B cell (primary cell): ENCODE results near the gene IVL. TPM values are rescaled to one million over a fixed set of nuclear protein-coding genes. Genes with fewer than 3 reads are reported as not detected.

Experiments
- ATAC-seq: fragments of 200-7000 bp; cut with Tn5 transposase; one replicate; pipeline ENCODE4 v1.10.0; 2021; ENCODE audit warnings: low read depth, mild to moderate bottlenecking, moderate number of reproducible peaks, moderate library complexity
- CTCF ChIA-PET: fragments of 350-600 bp; sonication (Branson Sonifier 250); formaldehyde crosslinking; loops from one replicate; lab custom pipeline; 2021; ENCODE audit warnings: antibody characterized with exemption, inconsistent platforms; lab: Charles Lee
- POLR2A ChIA-PET: fragments of 350-600 bp; sonication (Branson Sonifier 250); formaldehyde crosslinking; loops from one replicate; lab custom pipeline; 2021; ENCODE audit warnings: antibody characterized with exemption; lab: Charles Lee
- DNase-seq: peaks from one replicate; pipeline ENCODE4 v3.0.0; 2013
- H2AFZ ChIP-seq: 2 replicates; pipeline ENCODE4 v1.6.1; 2012; ENCODE audit warnings: mild to moderate bottlenecking, low read depth, low read length; ENCODE audit not compliant: insufficient read depth, poor library complexity, severe bottlenecking
- H3K27ac ChIP-seq, 2 donors: 1 replicate in 1 of 2; 2 replicates in 1 of 2; pipeline ENCODE4 v1.5.1; 2012 to 2013; ENCODE audit warnings: low read length in 2 of 2, mild to moderate bottlenecking in 2 of 2, moderate library complexity in 1 of 2
- H3K27me3 ChIP-seq, 4 experiments: fragments of 200-600 bp in 1 of 4; sonication (generic) in 1 of 4; replicated peaks in 1 of 4; 1 replicate in 2 of 4; 2 replicates in 2 of 4; pipeline versions ENCODE4 v1.6.1 to v1.7.0; 2013 to 2016; ENCODE audit warnings: low read length in 3 of 4, mild to moderate bottlenecking in 2 of 4, mixed read lengths in 1 of 4, moderate library complexity in 1 of 4; ENCODE audit not compliant: insufficient read depth in 4 of 4, control insufficient read depth in 3 of 4; ENCODE audit errors: control extremely low read depth in 1 of 4
- H3K36me3 ChIP-seq, 2 experiments: replicated peaks in 1 of 2; 1 replicate in 1 of 2; 2 replicates in 1 of 2; pipeline versions ENCODE4 v1.6.1 to v1.7.1; 2013; ENCODE audit warnings: low read length in 1 of 2; ENCODE audit not compliant: insufficient read depth in 2 of 2, control insufficient read depth in 1 of 2; ENCODE audit errors: control extremely low read depth in 1 of 2, extremely low read depth in 1 of 2
- H3K4me1 ChIP-seq, 2 donors: fragments of 200-600 bp in 1 of 2; sonication (generic) in 1 of 2; 1 replicate in 1 of 2; 2 replicates in 1 of 2; pipeline versions ENCODE4 v1.5.1 to v1.6.1; 2013 to 2017; ENCODE audit warnings: low read length in 2 of 2; ENCODE audit not compliant: control insufficient read depth in 2 of 2, insufficient read depth in 2 of 2
- H3K4me2 ChIP-seq: replicated peaks from 2 replicates; pipeline ENCODE3; 2012; ENCODE audit warnings: mild to moderate bottlenecking, low read depth, low read length; ENCODE audit not compliant: poor library complexity, severe bottlenecking
- H3K4me3 ChIP-seq, 5 experiments: fragments of 200-600 bp in 1 of 5; sonication (generic) in 1 of 5; 1 replicate in 3 of 5; 2 replicates in 2 of 5; pipeline versions ENCODE4 v1.5.1 to v1.7.0; 2011 to 2016; ENCODE audit warnings: low read length in 4 of 5, mild to moderate bottlenecking in 4 of 5, low read depth in 2 of 5, control low read depth in 1 of 5, moderate library complexity in 1 of 5; ENCODE audit not compliant: insufficient read depth in 1 of 5; ENCODE audit errors: control extremely low read depth in 1 of 5, extremely low read depth in 1 of 5
- H3K79me2 ChIP-seq: fragments of 200-600 bp; sonication (generic); one replicate; pipeline ENCODE4 v1.6.0; 2016; ENCODE audit warnings: low read length; ENCODE audit not compliant: control insufficient read depth, insufficient read depth
- H3K9ac ChIP-seq: fragments of 200-600 bp; sonication (generic); 2 replicates; pipeline ENCODE4 v1.6.1; 2017; ENCODE audit warnings: mild to moderate bottlenecking, low read length, moderate library complexity
- H3K9me3 ChIP-seq, 3 donors: one replicate each; pipeline versions ENCODE4 v1.6.1 to v1.7.1; 2013; ENCODE audit warnings: low read length in 2 of 3; ENCODE audit not compliant: control insufficient read depth in 2 of 3, insufficient read depth in 1 of 3; ENCODE audit errors: control extremely low read depth in 1 of 3
- H4K20me1 ChIP-seq: 2 replicates; pipeline ENCODE4 v1.6.0; 2012; ENCODE audit warnings: mild to moderate bottlenecking, low read length; ENCODE audit not compliant: insufficient read depth, control insufficient read depth, poor library complexity, severe bottlenecking
- H3K27ac Mint-ChIP-seq: one replicate; pipeline ENCODE4 v1.8.0; 2021; ENCODE audit warnings: mixed read lengths
- H3K27me3 Mint-ChIP-seq: one replicate; pipeline ENCODE4 v1.8.0; 2021; ENCODE audit warnings: mixed read lengths
- H3K4me1 Mint-ChIP-seq: one replicate; pipeline ENCODE4 v1.8.0; 2021; ENCODE audit warnings: mixed read lengths
- H3K4me3 Mint-ChIP-seq: one replicate; pipeline ENCODE4 v1.8.0; 2021; ENCODE audit warnings: mixed read lengths
- H3K9me3 Mint-ChIP-seq: one replicate; pipeline ENCODE4 v1.8.0; 2022; ENCODE audit warnings: mixed read lengths; ENCODE audit not compliant: insufficient read depth
- CTCF ChIP-seq: fragments of 200-600 bp; IDR thresholded peaks from one replicate; pipeline ENCODE4 v1.8.0; 2022; ENCODE audit warnings: antibody characterized with exemption, mild to moderate bottlenecking
- EZH2 ChIP-seq: IDR thresholded peaks from 2 replicates; pipeline ENCODE4 v1.6.1; 2012; ENCODE audit warnings: borderline replicate concordance, low read depth, mild to moderate bottlenecking, moderate library complexity, low read length; ENCODE audit not compliant: insufficient read depth, poor library complexity, severe bottlenecking
- WGBS: methylation state at CpG from one replicate; pipeline ENCODE4 v1.1.5; 2013; ENCODE audit warnings: missing lambda C conversion rate; ENCODE audit not compliant: insufficient coverage; 5-methylcytosine and 5-hydroxymethylcytosine counted together
- intact Hi-C: fragments of 100-400 bp; cut with micrococcal nuclease; formaldehyde crosslinking; loops from one replicate; pipeline ENCODE4 v1.10.0; 2022
- polyA plus RNA-seq: library from polyadenylated mRNA; depleted of rRNA; stranded (reverse); fragments of >200 nt; gene quantifications from 2 replicates; pipeline ENCODE4 v1.2.3, GENCODE V29; 2012
- total RNA-seq, 2 donors: library from RNA; stranded (reverse); fragments of 120-200 nt in 1 of 2; gene quantifications; 1 replicate in 1 of 2; 2 replicates in 1 of 2; pipeline versions ENCODE4 v1.2.3 to v1.2.4, GENCODE V29; 2013 to 2022

The IVL gene
- total and polyA plus RNA-seq, 2 donors (not counting 1 experiment from before 2014, with no cell fraction given), result not detected

- no peaks in the 10 kb centered on the region for H3K36me3 ChIP-seq
- WGBS, result 100% methylated on average over 1 of the region's 4 CpGs
- ChIA-PET POLR2A (no interaction called here), CTCF (no interaction called here)
- DNase-seq, result no peak
- no peak within 1 kb of the TSS for H3K9ac ChIP-seq
- no peak within 1 kb of the TSS for H3K4me3 ChIP-seq
- H3K9me3 ChIP-seq, result no peaks in the 10 kb centered on the region
- H3K4me1 ChIP-seq, result no peaks in the 10 kb centered on the region
- no peak within 1 kb of the TSS for H2AFZ ChIP-seq
- H4K20me1 ChIP-seq, result no peaks in the 10 kb centered on the region
- no peak within 1 kb of the TSS for H3K27ac Mint-ChIP-seq
- no peak within 1 kb of the TSS for H3K27ac ChIP-seq
- TF ChIP-seq EZH2, result no peak
- TF ChIP-seq CTCF, result no peak
- H3K4me2 ChIP-seq, result no peak within 1 kb of the TSS
- no peaks in the 10 kb centered on the region for H3K79me2 ChIP-seq
- H3K27me3 ChIP-seq, result peaks cover 0 to 2% (median 0%) of the 10 kb centered on the region in 4 experiments
- no peaks in the 10 kb centered on the region for H3K9me3 Mint-ChIP-seq
- peaks cover 28% of the 10 kb centered on the region for H3K27me3 Mint-ChIP-seq
- H3K4me3 Mint-ChIP-seq, result no peak within 1 kb of the TSS
- intact Hi-C loops, result no loop called here
- no peaks in the 10 kb centered on the region for H3K4me1 Mint-ChIP-seq
- no peak for ATAC-seq
These were observed 38.4 kb downstream of the IVL start, which contains the start of gene SPRR5 for GRCh38 chr1:152946651-152947256. SPRR5 (plus strand) TSS chr1:152947206; CDS start chr1:152948555, 1,349 bp downstream.

DNA sequence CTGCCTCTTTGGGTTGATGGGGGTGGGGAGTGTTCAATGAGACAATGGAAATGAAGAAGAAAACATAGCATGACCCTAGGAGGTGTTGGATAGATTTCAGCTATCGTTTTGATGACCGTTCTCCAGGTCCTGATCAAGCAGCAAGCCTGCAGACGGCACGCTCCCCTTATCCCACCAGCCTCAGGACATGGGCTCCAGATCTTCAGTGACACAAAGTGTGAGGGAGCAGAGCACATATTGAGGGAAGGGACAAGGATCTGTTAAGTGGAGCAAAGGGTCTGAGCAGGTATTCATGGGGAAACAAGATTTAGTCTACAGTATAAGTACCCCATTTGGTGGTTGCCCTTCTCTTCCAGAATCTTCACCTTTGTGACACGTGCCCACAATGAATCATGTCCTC, 43.4 kb downstream of the IVL start:
- no peaks in the 10 kb centered on the region for H3K4me1 Mint-ChIP-seq
- Histone ChIP-seq H3K9me3 (peaks cover 0 to 3% (median 0%) of the 10 kb centered on the region in 3 donors), H3K27ac (no peak overlapping the region), H3K4me1 (no peaks in the 10 kb centered on the region), H2AFZ (no peak overlapping the region), H3K4me3 (no peak overlapping the region), H3K27me3 (peaks cover 0 to 2% (median 0%) of the 10 kb centered on the region in 4 experiments), H3K36me3 (no peaks in the 10 kb centered on the region), H4K20me1 (no peaks in the 10 kb centered on the region), H3K79me2 (no peaks in the 10 kb centered on the region), H3K4me2 (no peak overlapping the region), H3K9ac (no peak overlapping the region)
- no peaks in the 10 kb centered on the region for H3K9me3 Mint-ChIP-seq
- H3K4me3 Mint-ChIP-seq, result no peak overlapping the region
- peaks cover 19% of the 10 kb centered on the region for H3K27me3 Mint-ChIP-seq
- intact Hi-C loops, result no loop called here
- WGBS, result no CpG with 5 or more reads among the region's 5 CpGs
- ATAC-seq, result no peak
- no peak overlapping the region for H3K27ac Mint-ChIP-seq
- CTCF ChIA-PET, result no interaction called here
- no peak for TF ChIP-seq EZH2
- no peak for TF ChIP-seq CTCF
- POLR2A ChIA-PET, result no interaction called here
- no peak for DNase-seq
